NK-92 (cell line): ENCODE measurements around the gene PCSK6.
"Not testable (repeated sequence)": the region's sequence is repeated elsewhere in the genome, so short reads cannot be mapped to it uniquely, and the experiment has no call there.

Experiments used
- DNase-seq: peaks from one replicate; lab custom pipeline; 2025; ENCODE audit not compliant: unreplicated experiment; lab: John Stamatoyannopoulos, UW

The PCSK6 gene

DNA sequence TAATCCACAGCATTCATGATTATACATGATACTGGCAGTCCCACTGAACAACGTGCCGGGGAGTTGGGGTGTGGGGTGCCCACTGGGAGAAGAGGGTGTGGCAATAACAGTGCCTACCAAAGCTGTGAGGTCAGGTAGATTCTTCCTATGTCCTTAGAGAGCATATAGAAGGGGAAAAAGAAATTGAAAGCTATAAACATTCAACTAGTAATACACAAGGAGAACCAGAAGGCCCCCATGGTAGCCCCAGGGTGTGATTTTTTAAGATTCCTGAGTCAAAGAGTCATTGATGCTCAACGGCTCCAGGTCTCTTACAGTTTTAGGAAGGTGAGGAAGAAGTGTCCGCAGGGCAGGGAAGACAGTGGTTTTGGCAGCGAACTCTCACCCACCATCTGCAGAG lies 25.8 kb downstream of the PCSK6 start:
- DNase-seq = not testable (repeated sequence)

DNA sequence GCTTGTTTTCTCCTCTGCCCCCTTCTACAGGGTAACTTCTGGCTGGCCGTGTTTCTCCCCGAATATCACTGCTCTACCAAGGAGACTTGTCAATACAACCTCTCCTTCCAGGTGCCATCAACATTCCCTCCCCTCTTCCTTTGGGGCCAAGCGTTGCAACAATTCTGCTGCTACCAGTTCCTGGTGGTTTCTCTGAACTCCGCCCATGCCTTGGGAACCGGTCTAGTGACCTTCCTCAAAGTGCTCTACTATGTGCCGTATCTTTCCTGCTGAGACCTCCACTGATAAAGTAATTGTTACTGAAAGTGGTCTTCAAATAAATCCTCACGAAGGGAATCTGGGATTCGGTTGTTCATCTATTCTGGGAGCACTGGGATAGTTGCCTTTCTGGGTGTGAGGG lies 26.2 kb downstream of the PCSK6 start:
- DNase-seq = no peak

DNA sequence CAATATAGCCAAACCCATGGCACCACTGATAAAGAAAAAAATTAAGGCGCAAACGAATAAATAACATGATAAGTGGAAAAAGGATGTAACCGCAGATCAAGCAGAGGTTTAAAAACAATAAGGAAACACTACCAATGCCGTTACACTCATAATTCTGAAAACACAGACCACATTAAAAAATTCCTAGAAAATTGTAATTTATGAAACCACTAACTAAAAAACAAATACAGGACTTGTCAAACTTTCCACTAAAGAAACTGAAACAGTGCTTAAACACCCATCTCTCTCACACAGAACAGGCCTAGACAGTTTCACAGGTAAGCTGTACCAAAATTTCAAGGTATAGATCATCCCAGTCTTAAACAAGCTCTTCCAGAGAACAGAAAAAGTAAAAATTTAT lies 28.4 kb downstream of the PCSK6 start:
- DNase-seq = no peak

DNA sequence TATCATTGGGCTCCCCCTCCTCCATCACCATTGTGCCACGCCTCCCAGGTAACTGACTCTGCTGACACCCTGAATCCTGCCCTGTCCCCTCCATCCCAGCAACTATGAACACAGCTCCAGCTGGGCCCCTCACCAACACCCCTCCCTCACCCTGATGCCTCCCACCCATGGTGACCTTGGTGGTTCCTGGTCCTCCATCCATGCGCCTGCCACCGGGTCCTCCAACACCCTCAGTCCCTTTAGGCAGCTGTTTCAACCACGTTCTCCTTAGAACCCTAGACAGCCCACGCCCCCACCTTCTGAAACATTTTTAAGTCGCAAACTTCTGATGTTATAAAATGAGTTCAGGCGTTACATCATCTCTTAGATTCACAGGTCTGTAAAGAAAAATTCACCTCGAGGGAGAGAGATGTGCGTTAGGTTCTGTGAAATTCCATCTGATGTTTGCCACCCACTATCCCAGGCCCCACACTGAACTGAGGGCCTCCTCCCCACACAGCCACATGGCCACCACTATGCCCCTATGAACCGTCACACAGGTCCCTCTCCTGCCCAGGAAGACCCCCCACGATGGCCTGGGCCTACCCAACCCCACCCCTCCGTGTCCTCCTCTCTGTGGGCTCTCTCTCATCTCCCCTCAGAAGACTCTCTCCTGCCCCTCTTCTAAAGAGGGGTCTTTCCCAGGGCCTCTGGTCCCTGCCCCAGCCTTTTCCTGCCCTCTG lies 29.8 kb downstream of the PCSK6 start:
- no peak for DNase-seq

DNA sequence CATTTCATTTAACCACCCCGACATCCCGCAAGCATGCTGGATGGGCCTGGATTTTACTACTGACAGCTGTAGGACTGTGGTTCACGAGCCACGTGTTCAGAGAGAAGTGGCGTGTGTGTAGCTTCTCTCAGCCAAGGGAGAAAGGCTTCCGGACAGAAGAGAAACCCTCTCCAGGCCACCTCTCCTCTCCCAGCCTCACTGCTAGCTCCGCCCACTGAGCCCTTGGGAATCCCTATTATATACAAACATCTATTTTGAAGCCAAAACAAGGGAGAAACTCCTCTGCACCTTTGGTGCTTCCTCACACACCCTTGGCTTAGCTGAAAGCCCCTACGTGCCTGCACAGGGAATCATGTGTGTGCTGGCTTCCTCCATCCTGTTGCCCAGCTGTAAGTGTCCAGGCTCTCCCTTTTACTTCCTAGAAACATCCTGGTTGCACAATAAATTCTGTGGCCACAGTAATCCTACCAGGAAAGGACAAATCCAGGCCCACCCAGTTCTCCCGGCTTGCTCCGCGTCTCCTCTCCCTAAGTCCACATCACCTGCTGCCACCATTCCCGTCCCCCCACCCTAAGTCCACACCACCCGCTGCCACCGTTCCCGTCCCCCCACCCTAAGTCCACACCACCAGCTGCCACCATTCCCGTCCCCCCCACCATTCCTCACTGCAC lies 30.5 kb downstream of the PCSK6 start:
- no peak for DNase-seq

DNA sequence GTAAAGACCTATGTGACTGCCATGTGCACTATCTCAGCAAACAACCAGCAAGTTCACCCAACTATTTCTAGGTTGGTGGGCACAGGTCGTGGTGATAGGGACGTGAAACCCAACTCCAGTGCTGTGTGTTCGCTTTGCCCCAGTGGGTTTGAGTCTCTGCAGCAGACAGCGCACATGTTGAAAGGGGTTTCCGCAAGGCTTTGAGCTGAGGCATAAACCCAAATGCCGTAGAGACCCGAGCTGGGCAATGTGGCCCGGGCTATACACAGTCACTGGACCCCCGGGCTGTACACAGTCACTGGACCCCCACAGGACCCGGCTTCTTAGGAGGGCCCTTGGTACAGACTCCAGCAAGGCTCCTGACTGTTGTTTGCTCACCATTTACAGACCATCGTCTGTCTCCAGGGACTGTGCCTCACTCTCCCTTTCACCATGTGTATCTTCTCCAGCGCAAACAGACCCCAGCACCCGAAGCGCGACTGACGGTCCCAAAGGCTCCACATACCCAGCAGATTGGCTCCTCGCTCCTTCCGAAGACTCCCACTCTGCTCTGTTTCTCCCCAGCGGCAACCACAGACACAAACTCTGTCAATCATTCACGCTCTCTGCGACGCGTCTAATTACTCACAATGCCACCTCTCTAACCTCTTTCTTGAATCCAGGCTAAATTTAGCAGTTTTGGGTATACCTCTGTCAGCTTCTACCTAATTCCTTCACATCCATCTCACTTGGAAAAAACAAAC lies 31.2 kb downstream of the PCSK6 start:
- DNase-seq = no peak

DNA sequence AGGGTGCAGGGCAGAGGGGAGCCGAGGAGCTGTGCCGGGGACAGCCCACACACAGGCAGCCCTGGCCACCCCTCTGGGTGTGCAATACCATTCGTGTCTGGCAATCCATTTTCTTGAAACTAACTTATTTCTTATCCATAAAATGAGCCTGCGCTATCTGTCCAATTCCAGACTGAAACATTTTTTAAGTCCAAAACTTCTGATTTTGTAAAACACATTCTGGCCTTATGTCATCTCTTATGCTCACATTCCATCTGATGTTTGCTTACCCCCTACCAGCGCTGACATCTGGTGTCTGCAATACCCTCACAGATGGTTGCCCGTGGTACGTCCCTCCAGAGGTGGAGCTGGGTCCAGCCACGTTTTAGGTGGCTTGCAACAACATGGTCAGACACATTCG lies 31.8 kb downstream of the PCSK6 start:
- DNase-seq = no peak

DNA sequence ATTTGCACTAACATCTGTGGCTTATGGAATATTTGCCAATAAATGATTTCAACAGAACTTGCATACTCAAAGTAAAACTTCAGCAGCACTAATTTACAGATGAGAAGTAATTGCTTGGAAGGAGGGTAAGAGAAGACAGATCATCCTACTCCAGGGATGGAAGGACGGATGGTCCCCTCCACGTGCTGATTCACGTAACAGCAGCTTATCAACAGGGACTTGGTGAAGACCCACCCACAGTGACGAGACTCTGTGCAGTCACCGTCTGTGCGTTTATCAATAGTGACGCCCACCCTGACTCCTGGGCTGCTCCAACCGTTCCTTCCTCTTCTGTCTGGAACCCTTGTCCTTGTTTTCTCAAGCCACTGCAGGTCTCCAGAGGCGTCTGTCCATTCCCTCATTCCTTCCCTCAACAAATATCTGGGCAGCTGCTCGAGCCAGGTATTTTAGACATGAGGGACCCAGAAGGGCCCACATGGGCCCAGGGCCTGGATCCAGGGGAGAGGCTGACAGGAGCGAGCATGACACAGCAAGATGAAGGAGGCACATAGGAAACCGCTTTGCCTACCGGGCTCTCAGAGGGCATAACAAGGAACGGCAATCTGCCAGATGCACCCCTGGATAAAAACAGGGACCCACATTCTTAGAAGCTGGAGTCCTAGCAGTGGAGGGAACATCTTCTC lies 33.3 kb downstream of the PCSK6 start:
- DNase-seq = no peak

DNA sequence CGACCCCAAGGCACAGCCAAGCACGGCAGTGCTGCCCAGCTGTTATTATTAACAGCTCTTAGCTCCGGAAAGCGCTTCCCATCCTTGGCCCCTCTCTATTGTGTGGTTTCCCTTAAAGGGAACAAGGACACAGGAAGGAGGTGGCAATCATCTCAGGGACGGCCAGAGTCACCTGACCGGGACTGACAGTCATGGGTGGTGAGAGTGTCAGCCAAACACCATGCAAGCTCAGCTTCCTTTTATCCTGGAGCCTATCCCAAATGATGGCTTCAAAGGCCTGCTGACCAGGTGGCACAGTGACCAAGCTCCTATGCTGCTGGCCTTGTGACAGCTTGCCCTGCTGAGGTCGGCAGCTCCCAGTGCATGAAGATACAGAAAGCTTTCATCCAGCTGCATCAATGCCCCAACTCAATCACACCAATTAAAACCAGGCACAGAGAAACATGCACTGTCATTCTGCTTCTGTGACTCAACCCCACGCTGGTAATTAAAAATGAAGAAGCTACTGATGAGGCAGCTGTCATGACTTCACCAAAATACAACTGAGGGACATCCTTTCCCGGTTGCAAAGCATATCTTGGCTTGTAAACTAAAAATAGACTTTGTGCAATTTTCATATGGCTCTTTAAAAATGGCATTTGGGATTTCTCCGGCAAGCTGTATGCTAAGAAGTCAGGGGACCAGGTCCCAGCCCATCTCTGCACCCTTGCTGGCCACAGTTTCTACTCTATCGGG lies 34.0 kb downstream of the PCSK6 start:
- no peak for DNase-seq

DNA sequence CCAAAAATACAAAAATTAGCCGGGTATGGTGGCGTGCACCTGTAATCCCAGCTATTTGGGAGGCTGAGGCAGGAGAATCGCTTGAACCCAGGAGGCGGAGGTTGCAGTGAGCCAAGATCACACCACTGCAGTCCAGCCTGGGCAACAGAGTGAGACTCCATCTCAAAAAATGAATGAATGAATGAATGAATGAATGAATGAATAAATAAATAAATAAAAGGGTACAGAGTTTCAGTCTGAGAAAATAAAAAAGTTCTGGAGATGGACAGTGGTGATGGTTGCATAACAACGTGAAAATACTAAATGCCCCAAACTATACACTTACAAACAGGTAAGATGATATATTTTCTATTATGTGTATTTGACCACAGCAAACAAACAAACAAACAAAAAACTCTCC lies 34.7 kb downstream of the PCSK6 start:
- DNase-seq = not testable (repeated sequence)

DNA sequence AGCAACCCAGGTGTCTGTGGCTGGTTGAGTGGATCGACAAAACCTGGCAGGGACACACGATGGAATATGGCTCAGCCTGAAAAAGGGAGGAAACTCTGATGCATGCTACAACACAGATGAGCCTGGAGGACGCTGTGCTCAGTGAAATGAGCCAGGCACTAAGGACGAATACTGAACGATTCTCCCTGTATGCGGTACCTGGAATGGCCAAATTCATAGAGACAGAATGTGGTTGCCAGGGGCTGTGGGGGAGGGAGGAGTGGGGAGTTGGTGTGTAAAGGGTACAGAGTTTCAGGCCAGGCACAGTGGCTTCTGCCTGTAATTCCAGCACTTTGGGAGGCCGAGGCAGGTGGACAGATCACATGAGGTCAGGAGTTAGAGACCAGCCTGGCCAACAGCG lies 35.1 kb downstream of the PCSK6 start:
- DNase-seq = no peak

DNA sequence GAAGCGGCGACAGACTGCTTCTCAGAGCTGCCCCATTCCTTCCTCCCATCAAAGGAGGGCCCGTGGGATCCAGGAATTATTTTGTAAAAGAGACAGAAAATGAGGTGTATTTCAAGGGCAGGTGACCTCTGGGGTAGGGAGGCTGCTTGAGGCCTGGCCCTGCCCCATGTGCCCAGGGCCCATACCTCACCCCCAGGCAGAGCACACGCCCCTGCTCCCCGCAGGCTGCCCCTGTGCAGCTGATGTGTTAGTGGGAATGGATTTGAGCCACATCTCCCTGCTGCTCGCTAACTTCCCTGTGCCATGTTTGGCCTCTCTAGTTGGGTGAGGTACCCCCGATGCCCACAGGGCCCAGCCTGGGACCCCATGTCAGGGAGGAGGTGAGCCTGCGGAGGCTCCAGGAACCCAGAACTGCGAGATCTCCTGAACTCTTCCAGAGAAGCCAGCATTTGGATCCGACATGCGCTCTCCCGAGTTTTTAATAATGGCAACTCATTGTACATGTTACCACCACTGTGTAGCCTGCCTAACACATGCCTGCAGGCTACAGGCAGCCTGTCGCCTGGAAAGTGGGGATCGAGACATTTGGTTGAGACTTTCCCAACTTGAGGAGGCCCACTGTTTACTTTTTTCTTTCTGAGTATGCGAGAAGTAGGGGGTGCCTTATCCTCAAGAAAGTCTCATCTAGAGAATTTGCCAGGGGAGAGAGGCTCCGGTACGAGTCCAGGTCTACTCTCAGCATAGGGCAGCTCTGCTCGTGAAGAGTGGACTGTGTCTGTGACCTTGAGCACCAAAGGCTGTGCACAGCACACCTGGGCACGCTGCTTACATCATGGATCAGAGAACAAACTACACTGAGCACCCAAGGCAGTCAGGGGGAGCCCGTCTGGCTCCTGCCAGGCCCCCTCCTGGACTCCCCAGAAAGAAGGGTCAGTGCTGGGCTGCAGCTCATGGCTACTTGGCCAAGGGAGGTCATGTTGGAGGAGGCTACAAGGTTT lies 36.1 kb downstream of the PCSK6 start:
- DNase-seq = no peak

DNA sequence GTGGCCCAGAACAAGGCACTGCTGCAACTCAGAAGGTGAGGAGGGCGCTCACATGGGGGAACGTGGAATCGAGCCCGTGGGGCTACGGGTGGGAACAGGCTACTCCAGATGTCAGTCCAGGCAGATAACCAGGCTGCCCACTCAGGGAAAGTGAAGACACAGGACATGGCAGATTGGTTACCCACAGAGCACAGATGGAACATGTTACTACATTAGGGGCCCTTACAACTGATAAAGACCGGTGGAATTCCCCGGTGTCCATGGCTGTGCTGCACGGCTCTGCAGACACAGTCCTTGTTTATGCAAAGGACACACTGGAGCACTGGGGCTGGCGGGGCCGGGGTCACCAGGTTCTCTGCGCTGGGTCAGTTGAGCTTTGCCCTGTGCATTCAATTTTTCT lies 36.9 kb downstream of the PCSK6 start:
- DNase-seq = no peak

DNA sequence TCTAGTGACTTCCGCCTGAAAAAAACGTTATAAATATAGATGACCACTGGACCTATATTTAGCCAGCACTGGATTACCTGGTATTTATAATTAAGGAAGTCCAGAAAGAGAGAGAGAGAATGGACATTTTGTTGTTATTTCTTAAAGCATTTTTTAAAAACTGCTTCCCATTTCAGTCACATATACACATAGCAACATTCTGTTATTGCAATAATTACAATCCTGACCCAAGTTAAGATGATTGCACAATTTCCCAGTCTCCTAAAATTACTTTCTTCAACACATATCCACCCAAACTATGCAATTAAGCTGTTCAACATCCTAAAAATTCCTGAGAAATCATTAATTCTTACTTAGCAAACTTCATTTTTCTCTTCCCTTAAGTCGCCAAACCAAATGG lies 37.7 kb downstream of the PCSK6 start:
- no peak for DNase-seq

DNA sequence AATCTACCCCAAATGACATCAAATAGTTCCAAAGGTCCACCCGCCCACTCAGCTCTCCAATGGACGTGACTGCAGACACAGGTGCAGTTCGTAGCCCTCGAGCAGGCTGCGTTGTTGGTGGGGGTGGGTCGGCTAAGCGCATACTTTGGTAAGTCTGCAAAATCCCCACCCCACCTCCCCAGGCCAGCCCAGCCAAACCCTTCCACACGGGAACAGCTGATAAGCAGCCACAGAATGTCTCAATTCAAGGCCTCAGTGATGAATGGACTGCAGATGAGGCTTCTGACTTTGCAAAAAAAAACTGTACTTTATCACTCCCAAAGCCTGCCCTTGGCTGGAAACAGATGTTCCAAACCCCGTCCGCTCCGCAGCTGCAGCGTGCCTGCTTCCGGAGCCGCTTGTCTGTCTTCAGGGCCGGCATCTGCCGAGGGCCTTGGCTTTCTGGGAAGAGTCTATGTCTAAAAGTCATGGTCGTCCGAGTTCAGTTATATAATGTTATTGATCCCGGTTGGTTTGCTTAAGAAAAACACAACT lies 38.2 kb downstream of the PCSK6 start:
- DNase-seq = no peak

DNA sequence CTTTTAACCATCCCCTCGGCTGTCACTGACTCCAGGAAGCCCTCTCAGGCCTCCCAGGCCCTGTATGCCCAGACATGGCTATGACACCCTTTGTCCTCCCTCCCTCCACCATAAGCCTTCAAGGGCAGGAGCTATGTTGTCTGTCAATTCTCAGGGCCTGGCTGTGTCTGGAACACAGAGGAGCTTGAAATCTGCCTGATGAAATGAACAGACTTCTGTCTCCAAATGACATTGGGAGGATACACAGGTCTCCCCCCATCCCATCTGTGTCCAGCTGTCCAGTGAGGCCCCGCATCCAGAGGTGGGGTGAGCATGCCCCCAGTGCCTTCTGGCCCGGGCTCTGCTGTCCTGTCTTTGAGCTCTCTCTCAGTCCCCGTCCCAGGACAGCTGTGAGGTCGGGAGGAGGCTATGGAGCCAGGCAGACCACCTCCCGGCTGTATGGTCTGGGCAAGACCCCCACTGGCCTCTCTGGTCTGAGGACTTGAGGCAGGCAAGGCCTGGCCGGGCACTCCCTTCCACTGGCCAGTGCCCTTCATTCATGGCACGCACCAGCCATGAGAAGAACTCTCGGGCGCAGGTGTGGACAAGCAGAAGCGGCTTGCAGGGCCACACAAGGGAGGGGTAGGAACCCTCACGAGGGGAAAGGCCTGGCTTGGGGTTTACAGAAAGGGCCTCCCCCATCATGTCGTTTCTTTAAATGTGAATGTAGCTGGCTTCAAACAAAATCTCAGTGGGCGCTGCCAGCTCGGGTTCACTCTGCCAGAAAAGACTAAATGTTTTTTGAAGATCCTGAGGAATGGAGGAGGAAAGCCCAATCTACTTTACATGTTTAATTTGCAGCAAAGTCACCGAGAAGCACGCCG lies 38.9 kb downstream of the PCSK6 start:
- DNase-seq = no peak

DNA sequence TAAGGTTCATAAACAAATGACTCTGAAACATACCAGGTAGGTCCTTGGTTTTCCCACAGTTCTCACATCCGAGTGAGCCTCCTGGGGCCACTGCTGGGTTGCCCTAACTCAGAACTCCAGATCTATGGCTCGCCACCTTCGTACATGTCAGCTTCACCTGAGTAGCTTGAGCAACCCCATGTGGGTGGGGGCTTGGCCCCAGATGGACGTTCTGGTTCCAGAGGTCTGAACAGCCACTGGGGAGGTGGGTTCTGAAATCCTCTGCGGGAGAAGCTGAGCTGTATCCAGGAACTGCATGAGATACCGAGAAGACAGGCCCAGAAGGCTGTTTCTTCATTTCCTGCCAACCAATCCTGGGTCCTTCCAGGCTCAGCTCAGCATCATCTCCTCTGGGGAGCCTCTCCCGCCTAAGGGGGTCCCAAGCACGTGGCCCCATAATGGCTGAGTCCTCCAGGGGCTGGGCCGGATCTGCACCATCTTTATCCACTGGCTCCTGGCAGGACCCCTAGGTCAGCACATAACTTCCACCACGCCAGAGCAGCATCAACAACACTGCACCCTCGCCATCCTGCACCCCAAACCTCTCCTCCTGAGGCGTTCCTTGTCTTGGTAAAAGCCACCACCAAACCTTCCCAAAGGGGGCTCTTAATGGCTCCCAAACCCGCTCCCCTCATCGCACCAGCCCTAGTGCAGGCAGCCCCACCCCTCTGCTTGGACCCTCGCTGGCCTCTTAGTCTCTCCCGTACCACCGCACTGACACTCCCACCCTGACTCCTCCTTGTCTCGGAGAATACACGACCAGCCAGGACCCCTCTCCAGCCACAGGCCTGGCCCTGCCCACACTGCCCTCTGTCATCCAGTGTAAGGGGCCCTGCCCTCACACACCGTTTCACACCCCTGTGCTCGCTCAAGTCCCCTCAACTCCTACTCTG lies 39.8 kb downstream of the PCSK6 start:
- no peak for DNase-seq
